Measurements from ENCODE around the gene REM2.

- TF ChIP-seq CTCF (conservative IDR thresholded peaks at IDR 0.05 in 1 of 2, IDR thresholded peaks at IDR 0.05 in 1 of 2; ENCODE audit: low read depth in 1 of 2, low read length in 2 of 2) (no peak), EZH2 (IDR thresholded peaks at IDR 0.05; ENCODE audit: low read length, missing control alignments) (no peak)
Measured at GRCh38 chr14:22910916-22911315, 27.9 kb downstream of the REM2 start.
